ENCODE results near the gene CDH4. TPM values are rescaled to one million over a fixed set of nuclear protein-coding genes. Genes with fewer than 3 reads are reported as not detected.

CDH4 gene
- total RNA-seq, 6 donors from 2014 or later: 0.20 to 1.0 (median 0.40) TPM; not detected in 1

- Histone ChIP-seq H3K9me3 (peaks cover 0 to 9% (median 2%) of the 10 kb centered on the region in 4 donors), H3K4me1 (no peaks in the 10 kb centered on the region), H3K27me3 (no peaks in the 10 kb centered on the region), H3K27ac (no peak overlapping the region), H3K36me3 (no peaks in the 10 kb centered on the region), H3K4me3 (no peak overlapping the region)
- 79 to 92% methylated on average over 12 to 17 of the region's 18 CpGs for WGBS, 2 donors
- TF ChIP-seq POLR2AphosphoS5 (IDR thresholded peaks at IDR 0.05) (no peak), CTCF (IDR thresholded peaks at IDR 0.05) (no peak), EP300 (IDR thresholded peaks at IDR 0.05) (no peak), POLR2A (IDR thresholded peaks at IDR 0.05) (no peak)
- DNase-seq (no peak), ATAC-seq (ENCODE audit: low FRiP score in 2 of 2) (peak in 1 of 2 donors; percentile 8)
Observed at GRCh38 chr20:61784801-61785566, 532.9 kb downstream of the CDH4 start.

- DNase-seq (no peak), ATAC-seq (ENCODE audit: low FRiP score in 2 of 2) (no peak)
- H3K4me1 ChIP-seq: no peaks in the 10 kb centered on the region
- H3K4me3 ChIP-seq: no peak overlapping the region
- TF ChIP-seq EP300 (IDR thresholded peaks at IDR 0.05) (no peak), POLR2A (IDR thresholded peaks at IDR 0.05) (no peak), POLR2AphosphoS5 (IDR thresholded peaks at IDR 0.05) (no peak), CTCF (IDR thresholded peaks at IDR 0.05) (no peak)
- WGBS, 2 donors: 88% methylated on average over 1 of the region's 1 CpG; no CpG with 5 or more reads in 1 of the 2 donors
- H3K27ac ChIP-seq: no peak overlapping the region
- H3K36me3 ChIP-seq: no peaks in the 10 kb centered on the region
- H3K27me3 ChIP-seq: no peaks in the 10 kb centered on the region
- peaks cover 0 to 9% (median 2%) of the 10 kb centered on the region in 4 donors for H3K9me3 ChIP-seq
Observed at GRCh38 chr20:61785567-61785816, 533.4 kb downstream of the CDH4 start.

- WGBS, 2 donors: 83 to 84% methylated on average over 7 to 14 of the region's 14 CpGs
- DNase-seq (no peak), ATAC-seq (ENCODE audit: low FRiP score in 2 of 2) (no peak)
- H3K4me3 ChIP-seq: no peak overlapping the region
- no peaks in the 10 kb centered on the region for H3K27me3 ChIP-seq
- no peak for TF ChIP-seq POLR2A (IDR thresholded peaks at IDR 0.05)
- TF ChIP-seq CTCF (IDR thresholded peaks at IDR 0.05): no peak
- TF ChIP-seq POLR2AphosphoS5 (IDR thresholded peaks at IDR 0.05): no peak
- no peak for TF ChIP-seq EP300 (IDR thresholded peaks at IDR 0.05)
- H3K36me3 ChIP-seq: no peaks in the 10 kb centered on the region
- H3K9me3 ChIP-seq: peaks cover 0 to 9% (median 2%) of the 10 kb centered on the region in 4 donors
- H3K4me1 ChIP-seq: no peaks in the 10 kb centered on the region
- H3K27ac ChIP-seq: no peak overlapping the region
Observed at GRCh38 chr20:61786230-61786629, 534.2 kb downstream of the CDH4 start.

- no peaks in the 10 kb centered on the region for H3K4me1 ChIP-seq
- DNase-seq (no peak), ATAC-seq (ENCODE audit: low FRiP score in 2 of 2) (no peak)
- no peak overlapping the region for H3K27ac ChIP-seq
- TF ChIP-seq POLR2AphosphoS5 (IDR thresholded peaks at IDR 0.05) (no peak), EP300 (IDR thresholded peaks at IDR 0.05) (no peak), CTCF (IDR thresholded peaks at IDR 0.05) (no peak), POLR2A (IDR thresholded peaks at IDR 0.05) (no peak)
- no peaks in the 10 kb centered on the region for H3K36me3 ChIP-seq
- WGBS, 2 donors: 48 to 54% methylated on average over 5 of the region's 5 CpGs
- H3K9me3 ChIP-seq: no peaks in the 10 kb centered on the region
- H3K27me3 ChIP-seq: no peaks in the 10 kb centered on the region
- no peak overlapping the region for H3K4me3 ChIP-seq
Observed at GRCh38 chr20:61788343-61788742, 536.3 kb downstream of the CDH4 start.

- no peaks in the 10 kb centered on the region for H3K27me3 ChIP-seq
- DNase-seq: no peak
- 73 to 78% methylated on average over 10 of the region's 10 CpGs for WGBS, 2 donors
Observed at GRCh38 chr20:61789329-61789728, 537.3 kb downstream of the CDH4 start.

More at GRCh38 chr20:61789329-61789728, 537.3 kb downstream of the CDH4 start:
- Histone ChIP-seq H3K4me3 (no peak overlapping the region), H3K36me3 (no peaks in the 10 kb centered on the region), H3K27ac (no peak overlapping the region), H3K4me1 (no peaks in the 10 kb centered on the region), H3K9me3 (no peaks in the 10 kb centered on the region)
- no peak for ATAC-seq (ENCODE audit: low FRiP score in 2 of 2)
- TF ChIP-seq POLR2AphosphoS5 (IDR thresholded peaks at IDR 0.05) (no peak), EP300 (IDR thresholded peaks at IDR 0.05) (no peak), CTCF (IDR thresholded peaks at IDR 0.05) (no peak), POLR2A (IDR thresholded peaks at IDR 0.05) (no peak)

All from upper lobe of left lung (tissue), 6 donors.